Rectal smooth muscle tissue (tissue), 1 donor: ENCODE results near the gene THSD4.

Experiments
- H3K27ac ChIP-seq: one replicate; pipeline ENCODE4 v1.7.0; 2013; ENCODE audit warnings: low read depth, low read length, inconsistent platforms
- H3K27me3 ChIP-seq: one replicate; pipeline ENCODE4 v1.7.0; 2013; ENCODE audit warnings: low read length; ENCODE audit not compliant: control insufficient read depth, insufficient read depth
- H3K36me3 ChIP-seq: one replicate; pipeline ENCODE4 v1.7.0; 2013; ENCODE audit warnings: low read length; ENCODE audit not compliant: control insufficient read depth, insufficient read depth
- H3K4me1 ChIP-seq: one replicate; pipeline ENCODE4 v1.7.0; 2013; ENCODE audit warnings: low read length; ENCODE audit not compliant: control insufficient read depth, insufficient read depth
- H3K4me3 ChIP-seq: one replicate; pipeline ENCODE4 v1.7.0; 2013; ENCODE audit warnings: low read length
- H3K9ac ChIP-seq: one replicate; pipeline ENCODE4 v1.7.0; 2013; ENCODE audit warnings: low read length

The THSD4 gene

DNA sequence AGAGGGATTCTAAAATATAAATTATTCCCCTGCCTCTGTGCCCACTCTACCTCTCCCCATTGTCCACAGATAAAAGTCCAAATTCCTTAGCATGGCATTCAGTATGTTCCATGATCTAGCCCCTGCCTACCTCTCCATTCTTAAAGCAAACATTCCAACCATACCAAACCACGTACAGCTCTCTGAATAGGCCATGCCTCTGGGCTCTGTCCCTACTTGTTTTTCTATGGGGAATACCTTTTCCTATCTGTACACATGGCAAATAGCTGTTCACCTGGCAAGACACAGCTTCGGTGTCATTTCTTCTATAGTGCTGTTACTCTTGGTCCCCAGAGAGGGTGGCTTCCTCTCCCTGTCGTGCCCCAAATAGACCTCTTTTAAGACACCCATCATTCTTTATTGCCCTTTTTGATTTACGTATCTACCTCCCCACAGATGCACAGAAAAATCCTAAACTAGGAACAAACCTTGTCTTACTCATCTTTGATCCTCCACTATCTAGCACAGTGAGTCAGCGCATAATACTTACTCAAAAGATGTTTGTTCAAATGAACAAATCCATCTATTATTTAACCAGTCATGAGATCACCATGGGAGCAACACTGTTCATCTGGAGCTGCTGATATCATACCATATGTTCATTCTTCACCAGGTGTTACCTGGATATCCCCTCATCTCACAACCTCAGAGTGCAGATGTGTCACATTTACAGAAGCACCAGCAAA lies 329.8 kb downstream of the THSD4 start:
- H3K4me3 ChIP-seq, result no peak overlapping the region
- H3K9ac ChIP-seq, result no peak overlapping the region
- peaks cover 3% of the 10 kb centered on the region for H3K4me1 ChIP-seq
- no peak overlapping the region for H3K27ac ChIP-seq
- no peaks in the 10 kb centered on the region for H3K27me3 ChIP-seq
- no peaks in the 10 kb centered on the region for H3K36me3 ChIP-seq

DNA sequence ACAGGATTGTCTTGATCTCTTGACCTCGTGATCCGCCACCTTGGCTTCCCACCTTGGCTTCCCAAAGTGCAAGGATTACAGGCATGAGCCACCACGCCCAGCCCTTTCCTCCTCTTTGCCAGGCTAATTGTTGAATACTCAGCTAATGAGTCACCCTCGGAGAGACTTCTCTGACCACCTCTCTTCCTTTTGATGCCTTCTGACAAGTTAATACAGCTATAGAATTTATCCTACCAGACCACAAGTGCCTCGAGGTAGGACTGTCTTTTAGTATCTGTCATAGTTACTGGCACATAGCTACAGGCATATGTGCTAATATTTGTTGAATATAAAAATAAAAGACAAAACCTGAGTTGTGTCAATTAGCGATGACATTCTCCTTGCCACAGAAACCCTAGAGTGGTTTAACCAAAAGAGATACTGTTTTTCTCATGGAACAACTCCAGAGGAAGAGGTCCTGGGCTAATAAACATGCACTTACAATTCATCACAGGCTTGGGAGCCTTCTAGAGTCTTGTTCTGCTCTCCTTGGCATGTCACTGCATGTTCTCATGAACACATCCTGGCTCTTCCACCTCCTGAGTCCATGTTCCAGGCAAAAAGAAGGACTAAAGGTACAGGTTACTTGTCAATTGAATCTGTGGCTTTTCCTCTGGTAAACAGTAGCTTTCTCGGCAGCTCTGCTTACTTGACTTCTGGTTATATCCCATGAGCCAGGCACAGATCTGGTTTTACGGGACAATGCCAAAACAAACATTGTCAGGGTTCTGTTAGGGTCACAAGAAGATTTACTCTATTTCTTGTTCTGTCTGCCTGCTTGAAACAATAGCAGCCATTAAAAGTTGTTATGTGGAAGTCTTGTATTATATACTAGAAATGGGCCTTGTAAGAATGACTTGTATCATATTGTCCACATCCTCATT lies 332.3 kb downstream of the THSD4 start:
- no peaks in the 10 kb centered on the region for H3K27me3 ChIP-seq
- no peak overlapping the region for H3K4me3 ChIP-seq
- H3K27ac ChIP-seq, result no peak overlapping the region
- no peak overlapping the region for H3K9ac ChIP-seq
- H3K4me1 ChIP-seq, result peaks cover 3% of the 10 kb centered on the region
- H3K36me3 ChIP-seq, result no peaks in the 10 kb centered on the region

DNA sequence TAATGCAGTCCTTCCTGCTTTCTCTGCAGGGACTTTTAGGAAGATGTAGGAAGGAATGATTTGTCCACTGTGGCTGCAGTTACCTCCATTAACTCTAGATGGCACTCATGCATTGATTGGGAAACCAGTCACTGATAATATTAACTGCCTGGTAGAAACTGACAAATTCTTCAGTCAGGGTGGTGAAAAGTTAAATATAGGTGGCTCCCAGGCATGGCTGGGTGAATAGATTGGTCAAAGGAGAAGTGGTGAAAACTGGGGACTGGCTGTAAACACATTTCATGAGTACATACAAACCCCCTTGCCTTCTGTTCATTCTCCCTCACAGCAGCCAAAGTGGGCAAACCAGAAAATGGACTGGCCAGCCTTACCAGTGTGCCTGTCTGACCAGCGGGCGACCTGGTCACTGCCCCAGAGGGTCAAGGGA lies 333.4 kb downstream of the THSD4 start:
- Histone ChIP-seq H3K4me1 (peaks cover 3% of the 10 kb centered on the region), H3K4me3 (no peak overlapping the region), H3K36me3 (no peaks in the 10 kb centered on the region), H3K27me3 (no peaks in the 10 kb centered on the region), H3K9ac (no peak overlapping the region), H3K27ac (no peak overlapping the region)

- H3K4me3 ChIP-seq, result no peak overlapping the region
- H3K27me3 ChIP-seq, result no peaks in the 10 kb centered on the region
- peaks cover 3% of the 10 kb centered on the region for H3K4me1 ChIP-seq
- H3K9ac ChIP-seq, result no peak overlapping the region
- H3K36me3 ChIP-seq, result no peaks in the 10 kb centered on the region
- H3K27ac ChIP-seq, result no peak overlapping the region
Measured at GRCh38 chr15:71449363-71449762, 334.1 kb downstream of the THSD4 start.

- Histone ChIP-seq H3K27ac (no peak overlapping the region), H3K4me3 (no peak overlapping the region), H3K4me1 (peaks cover 3% of the 10 kb centered on the region), H3K9ac (no peak overlapping the region), H3K27me3 (no peaks in the 10 kb centered on the region), H3K36me3 (no peaks in the 10 kb centered on the region)
Measured at GRCh38 chr15:71449956-71450355, 334.7 kb downstream of the THSD4 start.

DNA sequence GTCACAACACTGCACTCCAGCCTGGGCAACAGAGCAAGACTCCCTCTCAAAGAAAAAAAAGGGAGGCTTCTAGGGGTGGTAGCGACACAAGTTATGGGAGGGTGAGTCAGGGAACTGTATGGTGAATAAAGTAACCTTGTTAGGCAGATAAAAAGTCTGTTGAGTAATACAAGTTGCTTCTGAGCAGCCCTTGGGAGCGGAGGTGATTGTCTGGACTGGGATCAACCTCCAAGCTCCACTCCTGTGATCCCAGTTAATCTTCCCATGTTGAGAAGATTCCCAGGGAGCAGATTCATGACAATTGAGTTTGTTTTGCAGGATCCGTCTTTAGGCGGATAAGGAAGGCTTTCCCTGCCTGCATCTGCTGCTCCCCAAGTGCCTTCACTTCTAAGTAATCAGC lies 335.9 kb downstream of the THSD4 start:
- Histone ChIP-seq H3K4me3 (no peak overlapping the region), H3K36me3 (no peaks in the 10 kb centered on the region), H3K9ac (no peak overlapping the region), H3K4me1 (peaks cover 3% of the 10 kb centered on the region), H3K27me3 (no peaks in the 10 kb centered on the region), H3K27ac (no peak overlapping the region)

GRCh38 chr15:71452893-71453292 lies 337.6 kb downstream of the THSD4 start:
- no peaks in the 10 kb centered on the region for H3K27me3 ChIP-seq

GRCh38 chr15:71454462-71454996 lies 339.3 kb downstream of the THSD4 start:
- no peaks in the 10 kb centered on the region for H3K4me1 ChIP-seq
- H3K9ac ChIP-seq, result no peak overlapping the region
- no peak overlapping the region for H3K4me3 ChIP-seq
- no peaks in the 10 kb centered on the region for H3K36me3 ChIP-seq
- H3K27ac ChIP-seq, result no peak overlapping the region
- H3K27me3 ChIP-seq, result no peaks in the 10 kb centered on the region

More at GRCh38 chr15:71452893-71453292, 337.6 kb downstream of the THSD4 start:
- H3K27ac ChIP-seq, result no peak overlapping the region
- H3K9ac ChIP-seq, result no peak overlapping the region
- no peak overlapping the region for H3K4me3 ChIP-seq
- no peaks in the 10 kb centered on the region for H3K36me3 ChIP-seq
- peaks cover 3% of the 10 kb centered on the region for H3K4me1 ChIP-seq

- H3K36me3 ChIP-seq, result no peaks in the 10 kb centered on the region
- H3K4me1 ChIP-seq, result no peaks in the 10 kb centered on the region
- no peak overlapping the region for H3K4me3 ChIP-seq
- H3K9ac ChIP-seq, result no peak overlapping the region
- no peaks in the 10 kb centered on the region for H3K27me3 ChIP-seq
- no peak overlapping the region for H3K27ac ChIP-seq
Measured at GRCh38 chr15:71455107-71455506, 339.8 kb downstream of the THSD4 start.

DNA sequence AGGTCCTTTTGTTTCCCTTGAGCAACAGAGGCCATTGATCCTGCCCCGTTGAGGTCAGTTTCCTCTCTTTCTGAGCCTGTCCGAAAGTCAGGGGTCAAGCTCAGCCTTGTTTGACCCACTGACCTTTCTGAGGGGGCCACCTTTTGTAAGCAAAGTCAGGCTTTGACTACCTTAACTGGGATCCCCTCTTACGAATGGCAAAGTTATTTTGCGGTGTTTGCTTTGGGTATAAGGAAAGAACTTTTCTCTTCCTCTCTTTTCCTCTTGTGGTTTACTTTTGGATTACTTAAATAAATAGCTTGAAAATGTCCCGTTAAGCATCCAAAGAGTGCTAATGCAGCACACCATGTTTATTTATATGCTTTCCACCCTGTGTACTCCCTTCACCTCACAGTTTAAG lies 340.6 kb downstream of the THSD4 start:
- Histone ChIP-seq H3K27ac (no peak overlapping the region), H3K9ac (no peak overlapping the region), H3K4me1 (no peaks in the 10 kb centered on the region), H3K27me3 (no peaks in the 10 kb centered on the region), H3K4me3 (no peak overlapping the region), H3K36me3 (no peaks in the 10 kb centered on the region)

GRCh38 chr15:71456362-71456761 lies 341.1 kb downstream of the THSD4 start:
- Histone ChIP-seq H3K27ac (no peak overlapping the region), H3K27me3 (no peaks in the 10 kb centered on the region), H3K9ac (no peak overlapping the region), H3K36me3 (no peaks in the 10 kb centered on the region), H3K4me3 (no peak overlapping the region), H3K4me1 (no peaks in the 10 kb centered on the region)

- H3K27me3 ChIP-seq, result no peaks in the 10 kb centered on the region
- no peak overlapping the region for H3K9ac ChIP-seq
- H3K27ac ChIP-seq, result no peak overlapping the region
- no peak overlapping the region for H3K4me3 ChIP-seq
- no peaks in the 10 kb centered on the region for H3K4me1 ChIP-seq
- no peaks in the 10 kb centered on the region for H3K36me3 ChIP-seq
Measured at GRCh38 chr15:71456811-71457210, 341.5 kb downstream of the THSD4 start.
